Muscle layer of colon (tissue), 2 donors: Measurements from ENCODE around the gene DUSP21.
"Not testable (repeated sequence)": the region's sequence is repeated elsewhere in the genome, so short reads cannot be mapped to it uniquely, and the experiment has no call there.

Experiments
- H3K27ac ChIP-seq: one replicate; pipeline ENCODE4 v1.7.0; 2013; ENCODE audit warnings: low read depth, mild to moderate bottlenecking, low read length, moderate library complexity
- H3K27me3 ChIP-seq, 2 donors: one replicate each; pipeline ENCODE4 v1.7.0; 2013; ENCODE audit warnings: low read length in 2 of 2, mild to moderate bottlenecking in 2 of 2; ENCODE audit not compliant: insufficient read depth in 2 of 2, control insufficient read depth in 1 of 2
- H3K36me3 ChIP-seq: one replicate; pipeline ENCODE4 v1.7.0; 2013; ENCODE audit warnings: mild to moderate bottlenecking, low read length; ENCODE audit not compliant: insufficient read depth
- H3K4me1 ChIP-seq: one replicate; pipeline ENCODE4 v1.7.0; 2013; ENCODE audit warnings: mild to moderate bottlenecking, low read length; ENCODE audit not compliant: insufficient read depth
- H3K4me3 ChIP-seq, 2 donors: one replicate each; pipeline ENCODE4 v1.7.0; 2013; ENCODE audit warnings: low read length in 2 of 2, low read depth in 1 of 2, mild to moderate bottlenecking in 1 of 2, moderate library complexity in 1 of 2
- H3K9ac ChIP-seq: one replicate; pipeline ENCODE4 v1.7.0; 2013; ENCODE audit warnings: low read length
- H3K9me3 ChIP-seq: one replicate; pipeline ENCODE4 v1.7.0; 2013; ENCODE audit warnings: mild to moderate bottlenecking, low read length
- donor health status: abdominal sarcoma.
- donor health status: Adenocarcinoma of cecum.

Gene DUSP21

DNA sequence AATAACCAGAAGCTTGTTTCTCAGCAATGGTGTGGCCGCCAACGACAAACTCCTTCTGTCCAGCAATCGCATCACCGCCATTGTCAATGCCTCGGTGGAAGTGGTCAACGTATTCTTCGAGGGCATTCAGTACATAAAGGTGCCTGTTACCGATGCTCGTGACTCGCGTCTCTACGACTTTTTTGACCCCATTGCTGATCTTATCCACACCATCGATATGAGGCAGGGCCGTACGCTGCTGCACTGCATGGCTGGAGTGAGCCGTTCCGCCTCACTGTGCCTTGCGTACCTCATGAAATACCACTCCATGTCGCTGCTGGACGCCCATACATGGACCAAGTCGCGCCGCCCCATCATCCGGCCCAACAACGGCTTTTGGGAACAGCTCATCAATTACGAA, 383 bp downstream of the DUSP21 start:
- no peaks in the 10 kb centered on the region for H3K4me1 ChIP-seq
- H3K9ac ChIP-seq, result no peak overlapping the region
- H3K4me3 ChIP-seq, result no peak overlapping the region
- no peaks in the 10 kb centered on the region for H3K27me3 ChIP-seq
- H3K27ac ChIP-seq, result no peak overlapping the region
- H3K9me3 ChIP-seq, result no peaks in the 10 kb centered on the region
- H3K36me3 ChIP-seq, result no peaks in the 10 kb centered on the region

DNA sequence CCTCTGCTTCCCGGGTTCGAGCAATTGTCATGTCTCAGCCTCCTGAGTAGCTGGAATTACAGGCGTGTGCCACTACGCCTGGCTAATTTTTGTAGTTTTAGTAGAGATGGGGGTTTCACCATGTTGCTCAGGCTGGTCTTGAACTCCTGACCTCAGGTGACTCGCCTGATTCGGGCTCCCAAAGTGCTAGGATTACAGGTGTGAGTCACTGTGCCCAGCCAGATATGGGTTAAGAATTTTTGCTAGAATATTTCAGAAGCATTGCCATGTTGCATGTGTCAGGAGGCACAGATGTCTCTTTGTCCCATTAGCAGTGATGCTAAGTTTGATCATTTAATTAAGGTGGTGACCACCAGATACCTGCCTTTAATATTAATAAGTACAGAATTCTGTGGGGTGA, 7.1 kb downstream of the DUSP21 start:
- H3K4me3 ChIP-seq, H3K27me3 ChIP-seq, H3K4me1 ChIP-seq, H3K27ac ChIP-seq, H3K9ac ChIP-seq, H3K36me3 ChIP-seq, H3K9me3 ChIP-seq: not testable (repeated sequence)

GRCh38 chrX:44871114-44871645, 27.4 kb downstream of the DUSP21 start:
- Histone ChIP-seq H3K4me1 (peaks cover 23% of the 10 kb centered on the region), H3K9ac (peak overlapping the region; percentile 82), H3K4me3 (no peak overlapping the region), H3K27me3 (no peaks in the 10 kb centered on the region), H3K36me3 (no peaks in the 10 kb centered on the region), H3K27ac (no peak overlapping the region), H3K9me3 (no peaks in the 10 kb centered on the region)

GRCh38 chrX:44871931-44872820, 28.4 kb downstream of the DUSP21 start:
- H3K36me3 ChIP-seq, result no peaks in the 10 kb centered on the region
- H3K4me3 ChIP-seq, result peak overlapping the region; percentile 88 to 98
- peaks cover 24% of the 10 kb centered on the region for H3K4me1 ChIP-seq
- peak overlapping the region; percentile 95 for H3K27ac ChIP-seq
- H3K27me3 ChIP-seq, result no peaks in the 10 kb centered on the region
- H3K9me3 ChIP-seq, result no peaks in the 10 kb centered on the region
- peak overlapping the region; percentile 82 for H3K9ac ChIP-seq

GRCh38 chrX:44872821-44873414, 29.1 kb downstream of the DUSP21 start, which contains the start of gene KDM6A:
Gene KDM6A (plus strand): TSS chrX:44873188. CDS start chrX:44873552, 364 bp downstream.
- Histone ChIP-seq H3K9me3 (no peaks in the 10 kb centered on the region), H3K9ac (peak within 1 kb of the TSS; percentile 86), H3K4me1 (peaks cover 24% of the 10 kb centered on the region), H3K36me3 (no peaks in the 10 kb centered on the region), H3K27me3 (no peaks in the 10 kb centered on the region), H3K27ac (peak within 1 kb of the TSS; percentile 98), H3K4me3 (peak within 1 kb of the TSS; percentile 90 to 98)

DNA sequence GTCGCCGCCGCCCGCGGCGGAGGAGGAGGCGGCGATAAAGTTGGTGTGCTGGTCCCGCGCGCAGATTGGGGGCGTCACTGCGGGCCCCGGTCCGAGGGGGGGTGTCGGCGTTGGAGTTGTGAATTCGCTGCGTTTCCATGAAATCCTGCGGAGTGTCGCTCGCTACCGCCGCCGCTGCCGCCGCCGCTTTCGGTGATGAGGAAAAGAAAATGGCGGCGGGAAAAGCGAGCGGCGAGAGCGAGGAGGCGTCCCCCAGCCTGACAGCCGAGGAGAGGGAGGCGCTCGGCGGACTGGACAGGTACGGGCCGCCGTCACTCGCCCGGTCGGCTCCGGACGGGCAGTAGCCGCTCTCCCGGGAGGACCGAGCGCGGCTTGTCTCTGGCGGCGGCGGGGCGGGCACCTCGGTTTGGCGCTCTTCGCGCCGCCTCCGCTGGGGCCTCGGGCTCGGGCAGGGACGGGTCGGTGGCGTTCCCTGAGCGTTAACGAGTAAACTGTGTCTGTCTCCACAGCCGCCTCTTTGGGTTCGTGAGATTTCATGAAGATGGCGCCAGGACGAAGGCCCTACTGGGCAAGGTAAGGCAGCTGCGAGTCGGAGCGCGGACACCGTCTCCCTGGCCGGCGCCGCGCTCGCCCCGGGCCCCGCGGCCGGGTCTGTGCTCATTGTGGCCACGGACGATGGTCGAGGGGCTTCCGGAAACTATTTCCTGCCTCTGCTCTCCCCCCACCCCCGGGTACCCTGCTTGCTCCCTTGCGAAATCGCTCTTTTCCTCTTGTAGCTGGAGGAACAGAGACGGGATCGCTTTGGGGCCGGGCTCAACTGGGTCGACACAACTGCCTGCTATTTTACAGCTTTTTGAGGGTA, 29.8 kb downstream of the DUSP21 start:
- Histone ChIP-seq H3K36me3 (no peaks in the 10 kb centered on the region), H3K9me3 (no peaks in the 10 kb centered on the region), H3K4me1 (peaks cover 32% of the 10 kb centered on the region), H3K4me3 (peak overlapping the region; percentile 90 to 98), H3K27me3 (no peaks in the 10 kb centered on the region), H3K27ac (peak overlapping the region; percentile 98), H3K9ac (peak overlapping the region; percentile 86)

- no peaks in the 10 kb centered on the region for H3K9me3 ChIP-seq
- peak overlapping the region; percentile 90 to 98 for H3K4me3 ChIP-seq
- H3K36me3 ChIP-seq, result no peaks in the 10 kb centered on the region
- H3K27ac ChIP-seq, result peak overlapping the region; percentile 98
- H3K9ac ChIP-seq, result peak overlapping the region; percentile 86
- peaks cover 32% of the 10 kb centered on the region for H3K4me1 ChIP-seq
- H3K27me3 ChIP-seq, result no peaks in the 10 kb centered on the region
Measured at GRCh38 chrX:44874420-44875184, 30.8 kb downstream of the DUSP21 start.

DNA sequence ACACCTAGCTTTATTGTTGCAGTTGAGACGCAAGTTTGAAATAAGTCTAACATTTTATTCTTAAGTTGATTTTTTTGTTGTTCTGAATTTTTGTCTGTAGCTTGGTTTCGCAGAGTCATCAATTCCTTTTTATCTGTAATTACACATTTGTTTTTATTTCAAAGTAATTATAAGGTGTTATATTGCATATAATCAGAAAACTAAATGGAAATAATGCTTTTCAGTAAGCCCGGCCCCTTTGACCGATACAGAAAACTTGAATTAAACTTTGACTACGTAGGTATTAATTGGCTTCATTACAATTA, 31.3 kb downstream of the DUSP21 start:
- Histone ChIP-seq H3K27ac (no peak overlapping the region), H3K4me3 (peak overlapping the region; percentile 23 to 90), H3K27me3 (no peaks in the 10 kb centered on the region), H3K9ac (peak overlapping the region; percentile 86), H3K36me3 (no peaks in the 10 kb centered on the region), H3K9me3 (no peaks in the 10 kb centered on the region), H3K4me1 (peaks cover 32% of the 10 kb centered on the region)

- H3K27me3 ChIP-seq, result no peaks in the 10 kb centered on the region
- H3K9ac ChIP-seq, result no peak overlapping the region
- H3K4me3 ChIP-seq, result peak overlapping the region in 1 of 2 donors; percentile 22
- no peaks in the 10 kb centered on the region for H3K36me3 ChIP-seq
- peaks cover 32% of the 10 kb centered on the region for H3K4me1 ChIP-seq
- H3K27ac ChIP-seq, result peak overlapping the region; percentile 9
- no peaks in the 10 kb centered on the region for H3K9me3 ChIP-seq
Measured at GRCh38 chrX:44876086-44876485, 32.3 kb downstream of the DUSP21 start.

DNA sequence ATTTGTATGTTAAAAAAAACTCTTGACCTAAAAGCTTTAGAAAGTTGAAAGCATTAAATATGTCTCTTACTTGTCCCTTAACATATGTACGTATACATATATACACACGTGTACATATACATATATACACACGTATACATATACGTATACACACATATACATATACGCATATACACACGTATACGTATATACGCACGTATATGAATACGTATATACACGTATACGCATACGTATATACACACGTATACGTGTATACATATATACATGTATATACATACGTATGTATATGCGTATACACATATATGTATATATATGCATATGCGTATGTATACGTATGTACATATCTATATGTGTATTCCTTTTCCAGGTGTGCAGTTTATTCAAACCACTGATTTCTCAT, 32.9 kb downstream of the DUSP21 start:
- peaks cover 25% of the 10 kb centered on the region for H3K4me1 ChIP-seq
- H3K4me3 ChIP-seq, result no peak overlapping the region
- no peaks in the 10 kb centered on the region for H3K36me3 ChIP-seq
- no peaks in the 10 kb centered on the region for H3K27me3 ChIP-seq
- no peaks in the 10 kb centered on the region for H3K9me3 ChIP-seq
- H3K9ac ChIP-seq, result no peak overlapping the region
- no peak overlapping the region for H3K27ac ChIP-seq
